EL (cell line): ENCODE data around the gene SULT6B1.
A peak's percentile ranks its signal among the peaks of the same experiment; 100 is the strongest.

Experiments used
- DNase-seq: peaks from one replicate; pipeline ENCODE4 v3.0.0-alpha.2; 2016

SULT6B1 gene

DNA sequence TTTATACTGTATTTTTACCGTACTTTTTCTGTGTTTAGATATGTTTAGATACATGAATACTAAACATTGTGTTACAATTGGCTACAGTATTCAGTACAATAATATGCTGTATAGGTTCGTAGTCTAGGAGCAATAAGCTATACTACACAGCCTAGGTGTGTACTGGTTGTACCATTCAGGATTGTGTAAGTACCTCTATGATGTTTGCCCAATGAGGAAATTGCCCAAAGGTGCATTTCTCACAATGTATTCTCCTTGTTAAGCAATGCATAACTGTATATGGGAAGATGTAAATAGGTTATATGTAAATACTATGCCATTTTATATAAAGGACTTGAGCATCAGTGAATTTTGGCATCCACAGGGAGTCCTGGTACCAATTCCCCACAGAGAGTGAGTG is 42.4 kb downstream of the SULT6B1 start:
- DNase-seq = no peak

DNA sequence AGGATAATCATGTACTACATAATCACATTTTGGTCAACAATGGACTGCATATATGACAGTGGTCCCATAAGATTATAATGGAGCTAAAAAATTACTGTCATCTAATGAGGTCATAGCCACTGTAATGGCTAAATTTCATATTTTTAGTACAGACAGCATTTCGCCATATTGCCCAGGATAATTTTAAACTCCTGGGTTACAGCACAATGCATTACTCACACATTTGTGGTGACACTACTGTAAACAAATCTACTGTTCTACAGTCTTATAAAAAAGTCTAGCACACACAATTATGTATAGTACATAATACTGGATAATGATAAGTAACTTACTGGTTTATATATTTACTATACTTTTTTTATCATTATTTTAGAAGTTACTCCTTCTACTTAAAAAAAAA is 44.5 kb downstream of the SULT6B1 start:
- peak; percentile 37 for DNase-seq

DNA sequence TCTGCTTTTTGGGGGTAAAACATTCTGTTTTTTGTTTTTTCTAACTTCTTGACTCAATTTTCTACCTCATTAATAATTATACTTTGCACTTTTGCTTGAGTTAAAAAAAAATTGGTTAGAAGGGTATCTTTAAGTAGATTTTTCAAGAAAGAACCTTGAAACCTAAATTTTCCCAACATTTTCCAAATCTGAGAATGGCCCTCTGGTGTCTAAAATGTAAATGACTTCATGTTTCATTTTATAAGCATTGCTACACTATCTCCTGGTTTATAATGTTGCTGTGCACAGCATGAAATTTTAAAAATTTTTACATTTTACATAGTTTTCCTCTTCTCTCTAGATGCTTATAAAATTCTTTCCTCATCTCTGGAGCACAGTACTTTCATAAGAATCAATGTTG is 45.9 kb downstream of the SULT6B1 start:
- DNase-seq = no peak

DNA sequence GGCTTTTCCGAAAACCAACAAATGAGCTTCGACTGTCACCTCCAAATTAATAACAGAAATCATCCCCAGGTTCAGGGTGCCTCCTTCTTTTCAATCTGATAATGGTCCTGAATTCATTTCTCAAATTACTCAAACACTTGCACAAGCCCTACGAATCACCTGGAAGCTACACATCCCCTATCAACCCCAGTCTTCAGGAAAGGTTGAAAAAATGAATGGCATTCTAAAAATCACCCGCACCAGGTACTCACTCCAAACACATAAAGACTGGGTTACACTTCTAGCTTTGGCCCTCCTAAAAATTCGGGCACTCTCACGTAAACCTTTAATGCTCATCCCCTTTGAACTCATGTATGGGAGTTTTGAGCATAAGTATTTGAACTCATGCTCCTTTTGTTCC is 55.6 kb downstream of the SULT6B1 start:
- DNase-seq = no peak

DNA sequence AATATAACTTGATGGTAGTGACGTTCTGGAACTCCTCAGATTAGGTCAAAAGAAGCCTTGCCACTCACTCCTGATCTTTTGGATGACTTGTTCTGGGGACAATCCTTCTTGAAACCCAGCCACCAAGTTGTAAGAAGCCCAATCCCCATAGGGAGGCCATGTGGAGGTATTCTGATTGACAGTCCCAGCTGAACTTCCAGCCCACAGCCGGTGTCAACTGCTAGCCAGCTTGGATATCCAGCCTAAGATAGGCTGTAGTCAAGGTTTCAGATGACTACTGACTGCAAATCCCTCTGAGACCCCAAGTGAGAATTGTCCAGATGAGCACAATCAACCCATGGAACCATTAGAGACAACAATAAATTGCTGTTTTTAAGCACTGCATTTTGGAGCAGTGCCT is 63.1 kb downstream of the SULT6B1 start:
- no peak for DNase-seq

DNA sequence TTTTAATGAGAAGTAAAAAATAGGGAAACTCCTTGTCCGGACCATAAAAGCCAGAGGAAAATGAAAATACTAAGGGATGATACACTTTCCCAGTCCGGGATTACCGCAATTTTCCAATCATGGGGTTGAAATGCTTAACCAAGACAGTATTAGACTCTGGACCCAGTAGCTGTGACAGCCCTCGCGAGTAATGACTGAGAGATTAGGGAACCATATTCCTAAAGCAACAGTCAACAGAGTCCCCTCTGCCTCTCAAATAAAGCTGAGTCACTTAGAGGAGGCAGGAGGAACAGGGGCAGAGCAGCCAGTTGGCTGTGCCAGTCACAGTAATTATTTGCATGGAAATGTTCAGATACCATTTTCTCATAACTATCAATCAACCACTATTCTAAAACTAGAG is 69.3 kb downstream of the SULT6B1 start:
- DNase-seq = no peak
